OCI-LY1 (cell line): ENCODE results near the gene FFAR4.

Source experiments
- H2AFZ ChIP-seq: fragments of 200-600 bp; sonication (generic), shearing (Covaris generic); 2 replicates; pipeline ENCODE4 v1.6.0; 2014; ENCODE audit warnings: antibody characterized with exemption, mild to moderate bottlenecking, low read length
- H3F3A ChIP-seq: fragments of 200-600 bp; sonication (generic), shearing (Covaris generic); 2 replicates; pipeline ENCODE4 v1.6.0; 2014; ENCODE audit warnings: mild to moderate bottlenecking, antibody characterized with exemption, low read length, moderate library complexity; ENCODE audit not compliant: insufficient read depth
- H3K27ac ChIP-seq: fragments of 200-600 bp; sonication (generic); 2 replicates; pipeline ENCODE4 v1.5.1; 2014; ENCODE audit warnings: low read length, mixed run types, mild to moderate bottlenecking, low read depth; ENCODE audit not compliant: poor library complexity, severe bottlenecking
- H3K27me3 ChIP-seq: fragments of 200-600 bp; sonication (generic); 2 replicates; pipeline ENCODE4 v1.6.0; 2014; ENCODE audit warnings: antibody characterized with exemption, mild to moderate bottlenecking, low read length, moderate library complexity; ENCODE audit not compliant: insufficient read depth
- H3K36me3 ChIP-seq: fragments of 200-600 bp; sonication (generic); 2 replicates; pipeline ENCODE4 v1.6.1; 2014; ENCODE audit warnings: mild to moderate bottlenecking, antibody characterized with exemption, low read length, moderate library complexity, mixed read lengths; ENCODE audit not compliant: insufficient read depth
- H3K4me1 ChIP-seq: fragments of 200-600 bp; sonication (generic); 2 replicates; pipeline ENCODE4 v1.5.1; 2014; ENCODE audit warnings: mild to moderate bottlenecking, low read length, moderate library complexity; ENCODE audit not compliant: insufficient read depth, severe bottlenecking
- H3K4me2 ChIP-seq: fragments of 200-600 bp; sonication (generic), shearing (Covaris generic); 2 replicates; pipeline ENCODE4 v1.6.1; 2014; ENCODE audit warnings: low read length
- H3K4me3 ChIP-seq: fragments of 200-600 bp; sonication (generic); 2 replicates; pipeline ENCODE4 v1.5.1; 2014; ENCODE audit warnings: low read length, low read depth, mild to moderate bottlenecking, mixed read lengths; ENCODE audit not compliant: poor library complexity, severe bottlenecking
- H3K79me2 ChIP-seq: fragments of 200-600 bp; shearing (Covaris generic); 2 replicates; pipeline ENCODE4 v1.6.1; 2016; ENCODE audit warnings: mixed run types, low read length, mixed read lengths; ENCODE audit not compliant: insufficient read depth
- H3K9ac ChIP-seq: fragments of 200-600 bp; sonication (generic), shearing (Covaris generic); 2 replicates; pipeline ENCODE4 v1.6.1; 2014; ENCODE audit warnings: mild to moderate bottlenecking, low read length, mixed read lengths
- H3K9me2 ChIP-seq: fragments of 200-600 bp; sonication (generic), shearing (Covaris generic); 2 replicates; pipeline ENCODE4 v1.6.1; 2014; ENCODE audit warnings: low read depth, mild to moderate bottlenecking, low read length, mixed read lengths
- H3K9me3 ChIP-seq: fragments of 200-600 bp; shearing (Covaris generic); 2 replicates; pipeline ENCODE4 v1.6.1; 2014; ENCODE audit warnings: low read length, mixed read lengths
- H4K20me1 ChIP-seq: fragments of 200-600 bp; sonication (generic), shearing (Covaris generic); 2 replicates; pipeline ENCODE4 v1.6.0; 2016; ENCODE audit warnings: mild to moderate bottlenecking, low read length; ENCODE audit not compliant: insufficient read depth
- EZH2 ChIP-seq: fragments of 200-600 bp; sonication (generic), shearing (Covaris generic); IDR thresholded peaks from 2 replicates; pipeline ENCODE4 v1.8.0; 2017; ENCODE audit warnings: borderline replicate concordance, mixed run types, mild to moderate bottlenecking, antibody characterized with exemption, low read length, moderate library complexity, mixed read lengths
- TF ChIP-seq, protein P1 (sequence below): fragments of 200-600 bp; sonication (generic), shearing (Covaris generic); IDR thresholded peaks from 2 replicates; pipeline ENCODE4 v1.5.1; 2017; ENCODE audit warnings: mild to moderate bottlenecking, antibody characterized with exemption, low read length, moderate library complexity, mixed read lengths

Gene FFAR4

DNA sequence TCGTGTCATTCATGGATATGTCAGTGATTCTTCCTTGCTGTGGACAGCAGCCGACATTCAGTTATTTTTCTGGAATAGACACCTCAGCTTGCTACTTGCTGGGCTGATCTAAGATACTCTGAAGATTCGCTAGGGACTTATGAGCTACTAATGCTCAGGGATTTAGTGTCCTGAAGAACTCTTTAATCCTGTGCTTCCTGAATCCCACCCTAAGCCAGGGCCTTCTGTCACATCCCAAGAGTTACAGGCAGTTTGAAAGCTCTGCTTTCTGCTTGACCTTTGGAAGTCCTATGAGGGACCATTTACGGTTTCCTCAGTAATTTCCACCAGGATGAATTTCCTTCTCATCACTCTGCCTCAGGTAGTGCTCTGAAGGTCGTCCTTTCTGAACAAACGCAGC is 45.8 kb downstream of the FFAR4 start, which contains the start of gene PDE6C:
TSS of gene PDE6C (plus strand) at position 227 of the 400 bp plus-strand sequence. CDS start 189 bp downstream, outside the sequence.
- no peaks in the 10 kb centered on the region for H3F3A ChIP-seq
- no peaks in the 10 kb centered on the region for H3K9me3 ChIP-seq
- H3K79me2 ChIP-seq: no peaks in the 10 kb centered on the region
- H3K9me2 ChIP-seq: no peaks in the 10 kb centered on the region
- no peak within 1 kb of the TSS for H2AFZ ChIP-seq
- H4K20me1 ChIP-seq: no peaks in the 10 kb centered on the region
- no peak within 1 kb of the TSS for H3K9ac ChIP-seq
- TF ChIP-seq, protein P1, sequence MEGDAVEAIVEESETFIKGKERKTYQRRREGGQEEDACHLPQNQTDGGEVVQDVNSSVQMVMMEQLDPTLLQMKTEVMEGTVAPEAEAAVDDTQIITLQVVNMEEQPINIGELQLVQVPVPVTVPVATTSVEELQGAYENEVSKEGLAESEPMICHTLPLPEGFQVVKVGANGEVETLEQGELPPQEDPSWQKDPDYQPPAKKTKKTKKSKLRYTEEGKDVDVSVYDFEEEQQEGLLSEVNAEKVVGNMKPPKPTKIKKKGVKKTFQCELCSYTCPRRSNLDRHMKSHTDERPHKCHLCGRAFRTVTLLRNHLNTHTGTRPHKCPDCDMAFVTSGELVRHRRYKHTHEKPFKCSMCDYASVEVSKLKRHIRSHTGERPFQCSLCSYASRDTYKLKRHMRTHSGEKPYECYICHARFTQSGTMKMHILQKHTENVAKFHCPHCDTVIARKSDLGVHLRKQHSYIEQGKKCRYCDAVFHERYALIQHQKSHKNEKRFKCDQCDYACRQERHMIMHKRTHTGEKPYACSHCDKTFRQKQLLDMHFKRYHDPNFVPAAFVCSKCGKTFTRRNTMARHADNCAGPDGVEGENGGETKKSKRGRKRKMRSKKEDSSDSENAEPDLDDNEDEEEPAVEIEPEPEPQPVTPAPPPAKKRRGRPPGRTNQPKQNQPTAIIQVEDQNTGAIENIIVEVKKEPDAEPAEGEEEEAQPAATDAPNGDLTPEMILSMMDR: no peak
- no peak for TF ChIP-seq EZH2
- no peaks in the 10 kb centered on the region for H3K36me3 ChIP-seq
- H3K27ac ChIP-seq: no peak within 1 kb of the TSS
- H3K4me2 ChIP-seq: no peak within 1 kb of the TSS
- H3K4me3 ChIP-seq: no peak within 1 kb of the TSS
- H3K4me1 ChIP-seq: no peaks in the 10 kb centered on the region
- H3K27me3 ChIP-seq: no peaks in the 10 kb centered on the region

DNA sequence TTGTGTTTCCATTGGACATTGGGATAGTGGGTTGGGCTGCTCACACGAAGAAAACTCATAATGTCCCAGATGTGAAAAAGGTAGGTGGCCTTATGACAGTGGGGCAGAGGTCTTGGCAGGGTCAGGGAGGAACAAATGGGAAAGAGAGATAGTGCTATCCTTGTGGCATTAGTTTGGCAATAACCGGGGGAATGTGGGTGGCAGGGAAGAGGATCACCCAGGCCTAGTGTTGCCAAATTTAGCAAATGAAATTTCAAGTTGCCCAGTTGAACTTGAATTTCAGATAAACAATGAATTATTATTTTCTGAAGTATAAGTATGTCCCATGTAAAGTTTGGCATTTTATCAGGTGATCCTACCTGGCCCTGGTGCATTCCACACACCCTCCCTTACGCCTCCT is 46.7 kb downstream of the FFAR4 start:
- Histone ChIP-seq H3K27me3 (no peaks in the 10 kb centered on the region), H2AFZ (no peak overlapping the region), H3F3A (no peaks in the 10 kb centered on the region), H3K79me2 (no peaks in the 10 kb centered on the region), H3K9ac (no peak overlapping the region), H3K4me3 (no peak overlapping the region), H3K4me1 (no peaks in the 10 kb centered on the region), H3K9me2 (no peaks in the 10 kb centered on the region), H3K9me3 (no peaks in the 10 kb centered on the region), H3K4me2 (no peak overlapping the region), H3K36me3 (no peaks in the 10 kb centered on the region), H4K20me1 (no peaks in the 10 kb centered on the region), H3K27ac (no peak overlapping the region)
- TF ChIP-seq EZH2: no peak
- TF ChIP-seq, protein P1: no peak

DNA sequence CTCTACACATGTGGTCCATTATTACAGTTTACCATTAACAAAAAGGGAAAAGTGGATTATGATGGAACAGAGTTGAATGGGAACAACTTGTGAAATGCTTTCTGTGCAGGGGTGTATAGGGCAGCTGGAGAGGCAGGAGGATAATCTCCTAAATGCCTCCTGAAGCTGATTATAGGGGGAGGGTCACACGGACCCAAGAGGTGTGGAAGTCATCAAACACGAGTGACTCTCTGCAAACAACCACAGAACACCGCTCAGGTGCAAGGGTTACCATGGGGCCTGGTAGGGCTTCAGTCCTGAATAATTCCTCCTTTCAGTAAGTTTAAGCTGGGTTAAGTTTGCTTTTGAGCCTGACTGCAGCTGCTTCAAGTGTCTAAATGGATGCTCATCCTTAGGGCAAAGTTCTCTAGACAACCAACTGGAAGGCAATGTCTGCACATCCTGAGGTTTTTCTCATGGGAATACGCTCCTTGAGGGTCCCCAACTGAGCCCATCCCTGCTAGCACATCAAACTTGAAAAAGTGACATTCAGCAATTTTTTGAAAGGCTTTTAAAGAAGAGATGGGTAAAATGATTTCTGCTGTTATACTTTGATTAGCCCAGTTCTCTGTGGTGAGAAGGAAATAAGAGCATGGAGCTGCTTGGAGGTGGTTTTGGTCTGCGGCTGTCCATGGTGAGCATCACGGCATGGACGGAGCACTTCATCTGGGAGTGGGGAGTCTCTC is 47.8 kb downstream of the FFAR4 start:
- TF ChIP-seq EZH2: no peak
- Histone ChIP-seq H3K79me2 (no peaks in the 10 kb centered on the region), H2AFZ (no peak overlapping the region), H3K9me3 (no peaks in the 10 kb centered on the region), H3K27ac (no peak overlapping the region), H3K36me3 (no peaks in the 10 kb centered on the region), H3K9ac (no peak overlapping the region), H3K4me2 (no peak overlapping the region), H4K20me1 (no peaks in the 10 kb centered on the region), H3K9me2 (no peaks in the 10 kb centered on the region), H3K4me1 (no peaks in the 10 kb centered on the region), H3K27me3 (no peaks in the 10 kb centered on the region), H3K4me3 (no peak overlapping the region), H3F3A (no peaks in the 10 kb centered on the region)
